HEK293 (cell line): ENCODE measurements around the gene HP1BP3.

Experiments
- CTCF ChIA-PET: fragments of 350-600 bp; formaldehyde crosslinking; extraction: SDS; loops from one replicate; lab custom pipeline; 2021; ENCODE audit warnings: antibody characterized with exemption; lab: Yijun Ruan, JAX
- POLR2A ChIA-PET: fragments of 300-600 bp; formaldehyde crosslinking; extraction: SDS; loops from one replicate; lab custom pipeline; 2020; ENCODE audit warnings: antibody characterized with exemption, inconsistent platforms; lab: Yijun Ruan, JAX
- H3K27ac ChIP-seq: fragments of 200-500 bp; sonication (Bioruptor generic); 2 replicates; pipeline ENCODE4 v1.5.1; 2014; ENCODE audit warnings: low read depth, low read length, control low read depth, inconsistent platforms; ENCODE audit errors: extremely low read depth
- H3K36me3 ChIP-seq, 2 experiments: fragments of 200-500 bp in 1 of 2; sonication (Bioruptor generic) in 1 of 2; 1 replicate in 1 of 2; 2 replicates in 1 of 2; pipeline ENCODE4 v1.5.1; 2014 to 2017; ENCODE audit warnings: inconsistent platforms in 2 of 2, low read length in 2 of 2; ENCODE audit not compliant: control insufficient read depth in 2 of 2, insufficient read depth in 1 of 2
- H3K4me1 ChIP-seq: fragments of 200-500 bp; sonication (Bioruptor generic); 2 replicates; pipeline ENCODE4 v1.5.1; 2014; ENCODE audit warnings: mild to moderate bottlenecking, low read length, inconsistent platforms; ENCODE audit not compliant: control insufficient read depth, insufficient read depth
- H3K4me3 ChIP-seq: 2 replicates; pipeline ENCODE4 v1.5.1; 2011; ENCODE audit warnings: low read depth, mild to moderate bottlenecking, control low read depth, low read length, moderate library complexity
- H3K9me3 ChIP-seq: fragments of 200-500 bp; sonication (Bioruptor generic); 2 replicates; pipeline ENCODE4 v1.5.1; 2014; ENCODE audit warnings: low read depth, low read length, inconsistent platforms; ENCODE audit not compliant: control insufficient read depth, insufficient read depth
- GLIS1 ChIP-seq: fragments of 450-650 bp; formaldehyde crosslinking; IDR thresholded peaks from 2 replicates; pipeline ENCODE4 v1.5.1; 2016; ENCODE audit warnings: missing biosample characterization, missing genetic modification characterization
- HOXA7 ChIP-seq: sonication (generic); formaldehyde crosslinking; IDR thresholded peaks from 2 replicates; pipeline ENCODE4 v1.8.1; 2022; ENCODE audit warnings: missing genetic modification reagents, borderline replicate concordance
- KLF7 ChIP-seq: fragments of 450-650 bp; formaldehyde crosslinking; IDR thresholded peaks from 2 replicates; pipeline ENCODE4 v1.5.1; 2016; ENCODE audit warnings: missing biosample characterization, missing genetic modification characterization, borderline replicate concordance
- SCRT1 ChIP-seq: fragments of 450-650 bp; formaldehyde crosslinking; IDR thresholded peaks from 2 replicates; pipeline ENCODE4 v1.5.1; 2016; ENCODE audit warnings: missing biosample characterization, missing genetic modification characterization, borderline replicate concordance
- SETDB1 ChIP-seq: IDR thresholded peaks from one replicate; pipeline ENCODE4 v1.6.1; 2017; ENCODE audit warnings: mild to moderate bottlenecking, low read length, moderate library complexity, mixed read lengths; ENCODE audit not compliant: insufficient read length
- TCF7L2 ChIP-seq: IDR thresholded peaks from 2 replicates; pipeline ENCODE4 v1.6.1; 2011; ENCODE audit warnings: low read depth, mild to moderate bottlenecking, inconsistent platforms, low read length, moderate library complexity, borderline replicate concordance
- WT1 ChIP-seq: fragments of 450-650 bp; formaldehyde crosslinking; IDR thresholded peaks from 2 replicates; pipeline ENCODE4 v1.5.1; 2016; ENCODE audit warnings: missing biosample characterization, missing genetic modification characterization
- ZBTB21 ChIP-seq: fragments of 450-650 bp; formaldehyde crosslinking; IDR thresholded peaks from 2 replicates; pipeline ENCODE4 v1.5.1; 2017; ENCODE audit warnings: missing biosample characterization, missing genetic modification characterization
- ZFHX2 ChIP-seq: fragments of 450-650 bp; formaldehyde crosslinking; conservative IDR thresholded peaks from 2 replicates; pipeline ENCODE4 v1.5.1; 2016; ENCODE audit warnings: missing biosample characterization, missing genetic modification characterization
- ZNF138 ChIP-seq: fragments of 450-650 bp; formaldehyde crosslinking; IDR thresholded peaks from 2 replicates; pipeline ENCODE4 v1.5.1; 2016; ENCODE audit warnings: missing biosample characterization, missing genetic modification characterization, borderline replicate concordance
- ZNF146 ChIP-seq: fragments of 450-650 bp; formaldehyde crosslinking; IDR thresholded peaks from 2 replicates; pipeline ENCODE4 v1.5.1; 2016; ENCODE audit warnings: missing biosample characterization, missing genetic modification characterization
- ZNF175 ChIP-seq: fragments of 450-650 bp; formaldehyde crosslinking; IDR thresholded peaks from 2 replicates; pipeline ENCODE4 v1.5.1; 2016; ENCODE audit warnings: missing biosample characterization, missing genetic modification characterization
- ZNF19 ChIP-seq: fragments of 450-650 bp; formaldehyde crosslinking; IDR thresholded peaks from 2 replicates; pipeline ENCODE4; 2016; ENCODE audit warnings: missing biosample characterization, missing genetic modification characterization, low read depth
- ZNF214 ChIP-seq: fragments of 450-650 bp; formaldehyde crosslinking; IDR thresholded peaks from 2 replicates; pipeline ENCODE4 v1.5.1; 2017; ENCODE audit warnings: missing biosample characterization, mild to moderate bottlenecking, missing genetic modification characterization, borderline replicate concordance
- ZNF292 ChIP-seq: fragments of 450-650 bp; formaldehyde crosslinking; IDR thresholded peaks from 2 replicates; pipeline ENCODE4 v1.5.1; 2016; ENCODE audit warnings: low read depth, missing biosample characterization, missing genetic modification characterization, borderline replicate concordance
- ZNF302 ChIP-seq: fragments of 450-650 bp; formaldehyde crosslinking; IDR thresholded peaks from 2 replicates; pipeline ENCODE4 v1.5.1; 2016; ENCODE audit warnings: missing biosample characterization, missing genetic modification characterization, low read depth
- ZNF366 ChIP-seq: fragments of 450-650 bp; formaldehyde crosslinking; conservative IDR thresholded peaks from 2 replicates; pipeline ENCODE4 v1.5.1; 2016; ENCODE audit warnings: missing biosample characterization, missing genetic modification characterization
- ZNF37A ChIP-seq: fragments of 450-650 bp; IDR thresholded peaks from 2 replicates; pipeline ENCODE4 v1.5.1; 2018; ENCODE audit warnings: missing biosample characterization, missing genetic modification characterization
- ZNF544 ChIP-seq: fragments of 450-650 bp; formaldehyde crosslinking; IDR thresholded peaks from 2 replicates; pipeline ENCODE4 v1.5.0; 2017; ENCODE audit warnings: missing biosample characterization, missing genetic modification characterization
- ZNF555 ChIP-seq: fragments of 450-650 bp; formaldehyde crosslinking; conservative IDR thresholded peaks from 2 replicates; pipeline ENCODE4 v1.5.1; 2017; ENCODE audit warnings: missing biosample characterization, mild to moderate bottlenecking, missing genetic modification characterization, inconsistent platforms
- ZNF561 ChIP-seq: fragments of 450-650 bp; IDR thresholded peaks from 2 replicates; pipeline ENCODE4 v1.5.1; 2018; ENCODE audit warnings: missing biosample characterization, missing genetic modification characterization, borderline replicate concordance
- ZNF600 ChIP-seq: fragments of 450-650 bp; formaldehyde crosslinking; IDR thresholded peaks from 2 replicates; pipeline ENCODE4 v1.5.1; 2016; ENCODE audit warnings: missing biosample characterization, missing genetic modification characterization
- ZNF701 ChIP-seq: fragments of 450-650 bp; formaldehyde crosslinking; IDR thresholded peaks from 2 replicates; pipeline ENCODE4 v1.5.1; 2016; ENCODE audit warnings: missing biosample characterization, missing genetic modification characterization
- TF ChIP-seq, protein P1 (sequence below): fragments of 450-650 bp; formaldehyde crosslinking; IDR thresholded peaks from 2 replicates; pipeline ENCODE4 v1.5.1; 2016; ENCODE audit warnings: missing biosample characterization, missing genetic modification characterization
- TF ChIP-seq, protein P2 (sequence below): fragments of 450-650 bp; formaldehyde crosslinking; conservative IDR thresholded peaks from 2 replicates; pipeline ENCODE4 v1.5.1; 2016; ENCODE audit warnings: low read depth, missing biosample characterization, missing genetic modification characterization

Gene HP1BP3

GRCh38 chr1:20717452-20718342, 69.4 kb downstream of the HP1BP3 start, which contains the start of gene KIF17 (continued):
- TF ChIP-seq TCF7L2 (no peak), ZNF146 (no peak), GLIS1 (tag by site-specific recombination) (peak; percentile 19; the same call in 1 of the 2 replicates), ZFHX2 (tag by site-specific recombination) (no peak)

DNA sequence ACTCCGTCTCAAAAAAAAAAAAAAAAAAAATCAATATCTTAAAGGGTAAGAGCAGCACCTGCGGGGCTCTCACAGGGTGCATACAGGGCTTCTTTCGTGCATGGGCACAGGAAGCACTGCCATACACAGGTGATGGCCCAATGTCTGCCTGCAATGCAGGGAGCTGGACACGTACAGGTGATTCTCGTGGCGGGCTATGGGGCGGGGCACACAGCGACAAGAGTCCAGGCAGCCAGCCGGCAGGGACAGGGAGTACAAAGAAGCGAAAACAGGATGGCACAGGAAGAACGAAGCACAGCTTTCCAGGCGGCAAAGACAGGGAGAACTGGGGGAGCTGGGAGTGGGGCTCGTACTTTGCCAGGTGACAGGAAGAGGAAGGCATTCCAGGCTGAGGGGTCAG, 70.9 kb downstream of the HP1BP3 start:
- Histone ChIP-seq H3K4me3 (no peak overlapping the region), H3K9me3 (no peaks in the 10 kb centered on the region), H3K4me1 (no peaks in the 10 kb centered on the region), H3K36me3 (no peaks in the 10 kb centered on the region)
- TF ChIP-seq ZNF544 (no peak), ZBTB21 (tag by site-specific recombination) (no peak)
- TF ChIP-seq, all 188 proteins: peak for 0
- H3K27ac ChIP-seq: no peak overlapping the region
- ChIA-PET POLR2A (interaction anchor here (0.7 kb wide), 2 partner anchors 52 to 298 kb away, joined by 3 to 6 read pairs; no protein-coding TSS in a partner anchor), CTCF (interaction anchor here (0.6 to 1.3 kb wide), 3 partner anchors 18 to 411 kb away, joined by 4 to 7 read pairs (median 4); no protein-coding TSS in a partner anchor)

DNA sequence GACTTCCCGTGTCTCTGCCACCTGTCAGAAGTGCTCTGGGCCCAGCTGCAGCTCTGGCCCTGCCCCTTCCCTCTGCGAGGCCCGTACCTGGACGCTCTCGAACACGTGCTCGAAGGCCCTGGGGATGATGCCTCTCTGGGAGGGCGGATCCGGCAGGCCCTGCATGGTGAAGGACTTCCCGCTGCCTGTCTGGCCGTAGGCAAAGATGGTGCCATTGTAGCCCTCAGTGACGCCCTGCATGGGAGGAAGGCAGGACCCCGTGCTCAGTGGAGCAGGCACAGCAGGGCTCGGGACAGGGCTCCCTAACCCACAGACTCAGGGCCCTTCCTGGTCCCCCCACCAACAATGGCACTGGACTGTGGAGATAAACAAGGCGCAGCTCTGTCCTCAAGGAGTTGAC, 71.7 kb downstream of the HP1BP3 start:
- H3K36me3 ChIP-seq: no peaks in the 10 kb centered on the region
- no peak overlapping the region for H3K4me3 ChIP-seq
- no peak overlapping the region for H3K27ac ChIP-seq
- CTCF ChIA-PET: interaction anchor here (0.7 to 1.3 kb wide), 2 partner anchors 19 to 140 kb away, joined by 3 to 7 read pairs; no protein-coding TSS in a partner anchor
- TF ChIP-seq SCRT1: no peak
- no peak for TF ChIP-seq HOXA7
- no peak for TF ChIP-seq ZNF19 (tag by site-specific recombination)
- TF ChIP-seq TCF7L2: no peak
- TF ChIP-seq ZNF138 (tag by site-specific recombination): no peak
- no peak for TF ChIP-seq SETDB1
- TF ChIP-seq ZNF366 (tag by site-specific recombination): no peak
- no peak for TF ChIP-seq ZNF175
- no peak for TF ChIP-seq ZNF37A (tag by site-specific recombination)
- no peak for TF ChIP-seq ZNF561 (tag by site-specific recombination)
- TF ChIP-seq ZNF555: no peak
- TF ChIP-seq KLF7 (tag by site-specific recombination): no peak
- TF ChIP-seq ZNF302: no peak
- TF ChIP-seq ZNF701 (tag by site-specific recombination): no peak
- TF ChIP-seq, protein P1, sequence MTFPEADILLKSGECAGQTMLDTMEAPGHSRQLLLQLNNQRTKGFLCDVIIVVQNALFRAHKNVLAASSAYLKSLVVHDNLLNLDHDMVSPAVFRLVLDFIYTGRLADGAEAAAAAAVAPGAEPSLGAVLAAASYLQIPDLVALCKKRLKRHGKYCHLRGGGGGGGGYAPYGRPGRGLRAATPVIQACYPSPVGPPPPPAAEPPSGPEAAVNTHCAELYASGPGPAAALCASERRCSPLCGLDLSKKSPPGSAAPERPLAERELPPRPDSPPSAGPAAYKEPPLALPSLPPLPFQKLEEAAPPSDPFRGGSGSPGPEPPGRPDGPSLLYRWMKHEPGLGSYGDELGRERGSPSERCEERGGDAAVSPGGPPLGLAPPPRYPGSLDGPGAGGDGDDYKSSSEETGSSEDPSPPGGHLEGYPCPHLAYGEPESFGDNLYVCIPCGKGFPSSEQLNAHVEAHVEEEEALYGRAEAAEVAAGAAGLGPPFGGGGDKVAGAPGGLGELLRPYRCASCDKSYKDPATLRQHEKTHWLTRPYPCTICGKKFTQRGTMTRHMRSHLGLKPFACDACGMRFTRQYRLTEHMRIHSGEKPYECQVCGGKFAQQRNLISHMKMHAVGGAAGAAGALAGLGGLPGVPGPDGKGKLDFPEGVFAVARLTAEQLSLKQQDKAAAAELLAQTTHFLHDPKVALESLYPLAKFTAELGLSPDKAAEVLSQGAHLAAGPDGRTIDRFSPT (tag by site-specific recombination): no peak
- no peak for TF ChIP-seq ZNF600 (tag by site-specific recombination)
- no peak for TF ChIP-seq ZNF292
- TF ChIP-seq, protein P2, sequence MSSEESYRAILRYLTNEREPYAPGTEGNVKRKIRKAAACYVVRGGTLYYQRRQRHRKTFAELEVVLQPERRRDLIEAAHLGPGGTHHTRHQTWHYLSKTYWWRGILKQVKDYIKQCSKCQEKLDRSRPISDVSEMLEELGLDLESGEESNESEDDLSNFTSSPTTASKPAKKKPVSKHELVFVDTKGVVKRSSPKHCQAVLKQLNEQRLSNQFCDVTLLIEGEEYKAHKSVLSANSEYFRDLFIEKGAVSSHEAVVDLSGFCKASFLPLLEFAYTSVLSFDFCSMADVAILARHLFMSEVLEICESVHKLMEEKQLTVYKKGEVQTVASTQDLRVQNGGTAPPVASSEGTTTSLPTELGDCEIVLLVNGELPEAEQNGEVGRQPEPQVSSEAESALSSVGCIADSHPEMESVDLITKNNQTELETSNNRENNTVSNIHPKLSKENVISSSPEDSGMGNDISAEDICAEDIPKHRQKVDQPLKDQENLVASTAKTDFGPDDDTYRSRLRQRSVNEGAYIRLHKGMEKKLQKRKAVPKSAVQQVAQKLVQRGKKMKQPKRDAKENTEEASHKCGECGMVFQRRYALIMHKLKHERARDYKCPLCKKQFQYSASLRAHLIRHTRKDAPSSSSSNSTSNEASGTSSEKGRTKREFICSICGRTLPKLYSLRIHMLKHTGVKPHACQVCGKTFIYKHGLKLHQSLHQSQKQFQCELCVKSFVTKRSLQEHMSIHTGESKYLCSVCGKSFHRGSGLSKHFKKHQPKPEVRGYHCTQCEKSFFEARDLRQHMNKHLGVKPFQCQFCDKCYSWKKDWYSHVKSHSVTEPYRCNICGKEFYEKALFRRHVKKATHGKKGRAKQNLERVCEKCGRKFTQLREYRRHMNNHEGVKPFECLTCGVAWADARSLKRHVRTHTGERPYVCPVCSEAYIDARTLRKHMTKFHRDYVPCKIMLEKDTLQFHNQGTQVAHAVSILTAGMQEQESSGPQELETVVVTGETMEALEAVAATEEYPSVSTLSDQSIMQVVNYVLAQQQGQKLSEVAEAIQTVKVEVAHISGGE (tag by site-specific recombination): no peak
- TF ChIP-seq ZNF214 (tag by site-specific recombination): no peak
- no peak for TF ChIP-seq WT1 (tag by site-specific recombination)
- H3K9me3 ChIP-seq: no peaks in the 10 kb centered on the region
- H3K4me1 ChIP-seq: no peaks in the 10 kb centered on the region
- POLR2A ChIA-PET: interaction anchor here (0.7 kb wide), 2 partner anchors 53 to 299 kb away, joined by 3 to 6 read pairs; no protein-coding TSS in a partner anchor
